Endothelial cell of hepatic sinusoid (primary cell): ENCODE results near the gene CCDC12.

Source experiments
- in situ Hi-C: cut with HindIII; loops from 2 replicates; pipeline ENCODE4 v1.10.0; 2017; ENCODE audit warnings: low sequenced_read_pairs

CCDC12 gene

DNA sequence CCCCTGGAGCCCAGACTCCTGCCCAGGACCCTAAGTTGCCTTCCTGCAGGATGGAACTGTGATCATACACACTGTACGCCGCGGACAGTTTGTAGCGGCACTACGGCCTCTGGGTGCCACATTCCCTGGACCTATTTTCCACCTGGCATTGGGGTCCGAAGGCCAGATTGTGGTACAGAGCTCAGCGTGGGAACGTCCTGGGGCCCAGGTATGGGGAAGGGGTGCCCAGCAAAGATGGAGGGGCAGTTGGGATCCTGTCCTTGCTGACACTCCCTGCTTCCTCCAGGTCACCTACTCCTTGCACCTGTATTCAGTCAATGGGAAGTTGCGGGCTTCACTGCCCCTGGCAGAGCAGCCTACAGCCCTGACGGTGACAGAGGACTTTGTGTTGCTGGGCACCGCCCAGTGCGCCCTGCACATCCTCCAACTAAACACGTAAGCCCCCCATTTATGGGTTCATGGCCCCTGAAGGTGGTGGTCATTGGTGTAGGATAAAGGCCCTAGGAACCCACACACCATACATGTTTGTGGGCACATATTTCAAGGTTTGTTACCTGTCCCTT, 31.8 kb upstream of the CCDC12 start:
- in situ Hi-C loops, result loop anchor here (5.0 kb wide), 1 partner anchor 76 kb away; no protein-coding TSS in a partner anchor

GRCh38 chr3:47007482-47008233, 31.1 kb upstream of the CCDC12 start:
- in situ Hi-C loops, result loop anchor here (5.0 kb wide), 1 partner anchor 75 kb away; no protein-coding TSS in a partner anchor

- in situ Hi-C loops, result loop anchor here (5.0 kb wide), 1 partner anchor 75 kb away; no protein-coding TSS in a partner anchor
Observed at GRCh38 chr3:47007001-47007400, 30.5 kb upstream of the CCDC12 start.

DNA sequence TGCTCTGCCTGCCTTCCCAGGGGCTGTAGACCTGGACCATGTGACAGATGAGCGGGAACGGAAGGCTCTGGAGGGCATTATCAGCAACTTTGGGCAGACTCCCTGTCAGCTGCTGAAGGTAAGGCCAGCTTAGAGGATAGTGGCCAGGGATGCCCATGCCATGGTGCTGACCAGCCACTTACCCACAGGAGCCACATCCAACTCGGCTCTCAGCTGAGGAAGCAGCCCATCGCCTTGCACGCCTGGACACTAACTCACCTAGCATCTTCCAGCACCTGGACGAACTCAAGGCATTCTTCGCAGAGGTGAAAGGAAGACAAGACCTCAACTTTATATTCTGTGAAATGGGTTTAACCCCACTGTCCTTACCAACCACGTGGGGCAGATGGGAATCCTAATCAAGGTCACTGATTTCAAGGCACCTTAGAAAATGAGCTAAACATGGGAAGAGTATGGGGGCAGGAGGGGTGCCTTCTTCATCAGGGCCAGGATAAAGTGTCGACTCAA, 29.7 kb upstream of the CCDC12 start:
- in situ Hi-C loops, result loop anchor here (5.0 kb wide), 1 partner anchor 74 kb away; no protein-coding TSS in a partner anchor

- in situ Hi-C loops, result loop anchor here (5.0 kb wide), 1 partner anchor 73 kb away; no protein-coding TSS in a partner anchor
Observed at GRCh38 chr3:47005212-47006144, 28.9 kb upstream of the CCDC12 start.

DNA sequence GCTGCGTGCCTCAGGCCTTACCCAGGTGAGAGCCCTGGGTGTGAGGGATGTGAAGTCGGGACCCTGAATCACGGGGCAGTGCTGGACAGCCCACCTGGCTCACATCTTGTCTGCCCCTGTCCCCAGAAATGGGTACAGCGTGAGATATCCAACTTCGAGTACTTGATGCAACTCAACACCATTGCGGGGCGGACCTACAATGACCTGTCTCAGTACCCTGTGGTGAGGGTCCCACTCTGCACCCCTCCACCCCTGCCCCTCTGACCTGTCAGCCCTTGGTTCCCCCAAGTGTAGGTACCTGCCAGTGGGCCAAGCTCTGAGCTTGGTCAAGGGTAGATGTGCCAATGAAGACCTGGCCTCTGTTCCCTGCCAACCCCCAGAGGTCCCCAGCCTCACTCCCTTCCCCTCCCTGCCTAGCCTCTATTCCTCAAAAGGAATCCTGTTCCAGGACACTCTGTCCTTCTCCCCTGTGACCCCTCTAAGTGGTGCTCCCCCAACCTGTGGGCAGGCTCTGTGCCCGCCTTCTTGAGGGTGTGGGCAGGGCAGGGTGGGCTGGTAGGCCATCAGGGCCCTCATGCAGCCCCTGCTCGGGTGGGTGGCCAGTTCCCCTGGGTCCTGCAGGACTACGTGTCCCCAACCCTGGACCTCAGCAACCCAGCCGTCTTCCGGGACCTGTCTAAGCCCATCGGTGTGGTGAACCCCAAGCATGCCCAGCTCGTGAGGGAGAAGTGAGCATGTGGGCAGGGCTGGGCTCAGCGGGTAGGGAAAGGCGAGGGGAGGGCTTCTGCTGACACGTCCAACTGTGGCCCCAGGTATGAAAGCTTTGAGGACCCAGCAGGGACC, 28.0 kb upstream of the CCDC12 start:
- in situ Hi-C loops, result loop anchor here (5.0 kb wide), 1 partner anchor 72 kb away; no protein-coding TSS in a partner anchor

DNA sequence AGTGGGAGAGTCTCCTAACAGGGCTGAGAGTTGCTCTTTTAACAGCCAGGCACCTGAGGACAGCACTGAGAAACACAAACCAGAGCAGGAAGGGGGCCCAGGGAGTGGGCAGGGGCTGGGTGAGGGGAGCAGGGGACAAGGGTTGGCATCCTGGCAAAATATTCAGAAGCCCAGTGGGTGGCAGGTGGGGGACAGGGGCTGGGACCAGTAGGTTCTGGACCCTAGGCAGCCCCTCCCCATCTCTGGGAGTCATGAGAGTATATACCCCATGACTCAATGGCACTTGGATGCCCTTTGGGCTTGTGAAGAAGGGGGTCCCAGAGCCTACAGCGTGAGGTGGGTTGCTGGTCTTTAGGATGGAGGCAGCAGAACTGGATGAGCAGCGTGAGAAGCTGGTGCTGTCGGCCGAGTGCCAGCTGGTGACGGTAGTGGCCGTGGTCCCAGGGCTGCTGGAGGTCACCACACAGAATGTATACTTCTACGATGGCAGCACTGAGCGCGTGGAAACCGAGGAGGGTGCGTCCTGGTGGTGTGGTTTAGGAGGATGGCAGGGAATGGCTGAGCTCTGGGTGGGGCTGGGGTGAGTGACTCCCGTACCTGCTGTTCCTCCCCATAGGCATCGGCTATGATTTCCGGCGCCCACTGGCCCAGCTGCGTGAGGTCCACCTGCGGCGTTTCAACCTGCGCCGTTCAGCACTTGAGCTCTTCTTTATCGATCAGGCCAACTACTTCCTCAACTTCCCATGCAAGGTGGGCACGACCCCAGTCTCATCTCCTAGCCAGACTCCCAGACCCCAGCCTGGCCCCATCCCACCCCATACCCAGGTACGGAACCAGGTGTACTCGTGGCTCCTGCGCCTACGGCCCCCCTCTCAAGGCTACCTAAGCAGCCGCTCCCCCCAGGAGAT, 27.2 kb upstream of the CCDC12 start:
- in situ Hi-C loops, result no loop called here

DNA sequence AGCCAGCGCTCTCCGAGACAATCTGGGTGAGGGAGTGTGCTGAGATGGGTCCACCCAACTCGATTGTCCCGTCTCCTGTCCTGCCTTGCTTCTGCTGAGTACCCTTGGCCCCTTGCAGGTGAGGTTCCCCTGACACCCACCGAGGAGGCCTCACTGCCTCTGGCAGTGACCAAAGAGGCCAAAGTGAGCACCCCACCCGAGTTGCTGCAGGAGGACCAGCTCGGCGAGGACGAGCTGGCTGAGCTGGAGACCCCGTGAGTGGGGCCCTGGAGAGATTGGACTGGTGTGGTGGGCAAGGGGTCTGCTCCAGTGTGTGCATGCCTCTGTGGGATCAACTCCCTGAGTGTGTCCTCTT, 26.5 kb upstream of the CCDC12 start:
- in situ Hi-C loops, result no loop called here

DNA sequence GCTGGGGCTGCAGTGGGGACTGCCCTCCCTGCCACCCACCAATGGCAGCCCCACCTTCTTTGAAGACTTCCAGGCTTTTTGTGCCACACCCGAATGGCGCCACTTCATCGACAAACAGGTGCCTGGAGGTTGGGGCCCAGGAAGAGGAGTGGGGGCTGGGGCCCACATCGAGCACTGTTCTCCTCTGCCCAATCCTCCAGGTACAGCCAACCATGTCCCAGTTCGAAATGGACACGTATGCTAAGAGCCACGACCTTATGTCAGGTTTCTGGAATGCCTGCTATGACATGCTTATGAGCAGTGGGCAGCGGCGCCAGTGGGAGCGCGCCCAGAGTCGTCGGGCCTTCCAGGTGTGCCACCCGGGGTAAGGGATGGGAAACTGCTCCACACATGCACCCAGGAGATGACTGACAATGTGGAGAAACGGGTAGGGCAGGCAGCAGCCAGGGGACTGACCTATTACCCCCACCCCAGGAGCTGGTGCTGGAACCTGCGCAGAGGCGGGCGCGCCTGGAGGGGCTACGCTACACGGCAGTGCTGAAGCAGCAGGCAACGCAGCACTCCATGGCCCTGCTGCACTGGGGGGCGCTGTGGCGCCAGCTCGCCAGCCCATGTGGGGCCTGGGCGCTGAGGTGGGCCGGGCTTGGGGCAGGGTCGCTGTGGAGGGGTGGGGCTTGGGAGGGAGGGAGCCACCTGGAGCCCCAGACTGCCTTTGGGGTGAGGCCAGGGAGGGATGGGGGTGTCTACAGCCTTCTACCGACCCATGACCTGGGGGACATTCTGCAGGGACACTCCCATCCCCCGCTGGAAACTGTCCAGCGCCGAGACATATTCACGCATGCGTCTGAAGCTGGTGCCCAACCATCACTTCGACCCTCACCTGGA, 25.9 kb upstream of the CCDC12 start:
- in situ Hi-C loops, result no loop called here

DNA sequence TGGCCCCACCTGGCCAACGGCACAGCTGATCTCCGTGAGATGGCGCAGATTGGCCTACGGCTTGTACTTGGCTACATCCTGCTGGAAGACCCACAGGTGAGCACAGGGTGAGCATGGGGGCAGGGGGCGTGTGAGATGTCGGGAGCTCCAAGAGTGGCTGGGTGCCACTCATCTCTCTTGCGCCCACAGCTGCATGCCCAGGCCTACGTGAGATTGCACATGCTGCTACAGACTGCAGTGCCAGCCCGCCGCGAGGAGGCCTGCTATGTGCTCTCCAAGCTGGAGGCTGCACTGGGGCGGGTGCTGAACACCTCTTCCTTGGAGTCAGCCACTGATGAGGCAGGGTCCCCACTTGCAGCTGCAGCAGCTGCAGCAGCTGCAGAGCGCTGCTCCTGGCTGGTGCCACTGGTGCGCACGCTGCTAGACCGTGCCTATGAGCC, 25.2 kb upstream of the CCDC12 start:
- in situ Hi-C loops, result no loop called here

- in situ Hi-C loops, result no loop called here
Observed at GRCh38 chr3:47000922-47001730, 24.6 kb upstream of the CCDC12 start.

DNA sequence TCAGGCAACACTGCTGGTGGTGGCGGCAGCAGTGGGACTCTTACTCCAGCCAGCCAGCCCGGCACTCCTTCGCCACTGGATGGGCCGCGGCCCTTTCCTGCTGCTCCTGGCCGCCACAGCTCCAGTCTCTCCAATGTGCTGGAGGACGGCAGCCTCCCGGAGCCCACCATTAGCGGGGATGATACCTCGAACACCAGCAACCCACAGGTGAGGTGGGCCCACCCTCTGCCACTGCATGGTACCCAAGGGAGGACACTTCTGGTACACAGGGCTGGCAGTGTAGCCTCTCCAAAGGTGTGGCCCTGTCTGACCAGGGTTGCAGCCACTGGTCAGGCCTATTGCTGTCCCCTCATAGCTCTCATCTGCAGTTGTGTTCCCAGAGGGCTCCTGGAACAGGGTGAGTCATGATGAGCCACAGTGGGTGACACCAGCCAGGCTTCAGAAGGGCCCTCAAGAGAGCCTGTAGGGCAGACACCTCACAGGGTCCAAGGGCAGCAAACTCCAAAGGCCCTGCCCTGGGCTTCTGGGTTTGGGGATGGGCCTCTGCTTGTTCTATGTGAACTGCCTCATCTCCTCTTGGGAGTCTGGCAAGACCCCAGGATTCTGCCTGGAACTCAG, 23.8 kb upstream of the CCDC12 start:
- in situ Hi-C loops, result no loop called here

- in situ Hi-C loops, result no loop called here
Observed at GRCh38 chr3:46999516-47000197, 23.1 kb upstream of the CCDC12 start.

DNA sequence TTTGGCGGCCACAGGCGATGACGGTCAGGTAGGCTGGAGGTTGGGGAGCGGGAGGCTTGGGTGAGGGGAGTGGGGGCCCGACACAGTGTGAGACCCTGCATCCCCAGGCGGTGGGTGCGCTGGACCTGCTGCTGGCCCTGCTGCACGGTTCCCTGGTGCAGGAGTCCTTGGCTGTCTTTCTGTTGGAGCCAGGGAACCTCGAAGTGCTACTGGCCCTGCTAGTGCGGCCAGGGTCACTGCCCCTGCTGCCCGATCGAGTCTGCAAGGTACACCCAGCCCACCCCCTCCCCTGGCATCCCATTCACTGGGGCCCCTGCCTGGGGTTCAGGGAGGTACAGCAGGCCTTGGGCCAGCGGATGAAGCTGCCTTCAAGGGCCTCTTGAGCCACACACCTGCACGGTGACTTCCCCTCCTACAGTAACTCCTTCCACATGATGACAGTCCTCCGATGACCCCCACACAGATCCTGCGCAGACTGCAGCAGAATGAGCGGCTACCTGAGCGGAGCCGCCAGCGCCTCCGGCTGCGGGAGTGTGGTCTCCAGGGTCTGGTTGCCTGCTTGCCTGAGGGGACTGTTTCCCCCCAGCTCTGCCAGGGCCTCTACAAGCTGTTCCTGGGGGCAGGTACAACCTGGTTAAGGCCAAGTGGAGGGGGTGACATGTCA, 22.4 kb upstream of the CCDC12 start:
- in situ Hi-C loops, result no loop called here

DNA sequence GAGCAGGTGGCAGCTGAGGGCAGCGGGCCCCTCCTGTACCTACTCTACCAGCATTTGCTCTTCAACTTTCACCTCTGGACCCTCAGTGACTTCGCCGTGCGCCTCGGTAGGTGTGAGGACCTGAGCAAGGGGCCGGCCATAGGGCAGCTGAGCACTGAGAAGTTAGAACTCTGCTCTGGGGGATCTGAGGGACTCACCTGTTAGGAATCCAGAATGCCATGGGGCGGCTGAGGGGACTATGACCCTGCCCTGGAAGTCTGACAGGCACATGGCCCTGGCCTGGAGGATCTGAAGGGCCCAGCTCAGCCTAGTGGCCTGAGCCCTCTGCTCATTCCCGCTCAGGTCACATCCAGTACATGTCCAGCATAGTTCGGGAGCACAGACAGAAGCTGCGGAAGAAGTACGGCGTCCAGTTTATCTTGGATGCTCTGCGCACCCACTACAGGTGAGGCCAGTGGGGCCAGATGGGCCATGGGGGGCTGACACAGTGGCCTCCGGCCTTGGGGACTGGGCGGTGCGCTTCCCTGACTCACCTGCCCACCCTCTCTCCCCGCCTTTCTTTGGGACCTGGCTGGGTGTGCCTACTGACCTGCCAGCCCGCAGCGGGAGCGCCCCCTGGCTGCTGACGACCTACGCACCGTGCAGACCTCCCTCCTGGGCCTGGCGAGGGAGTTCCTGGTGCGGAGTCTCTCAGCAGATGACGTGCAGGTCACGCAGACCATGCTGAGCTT, 21.7 kb upstream of the CCDC12 start:
- in situ Hi-C loops, result no loop called here
